ENCODE measurements around the gene PAK5.

GRCh38 chr20:9498322-9498721 is 340.6 kb downstream of the PAK5 start:
- TF ChIP-seq, protein P1, sequence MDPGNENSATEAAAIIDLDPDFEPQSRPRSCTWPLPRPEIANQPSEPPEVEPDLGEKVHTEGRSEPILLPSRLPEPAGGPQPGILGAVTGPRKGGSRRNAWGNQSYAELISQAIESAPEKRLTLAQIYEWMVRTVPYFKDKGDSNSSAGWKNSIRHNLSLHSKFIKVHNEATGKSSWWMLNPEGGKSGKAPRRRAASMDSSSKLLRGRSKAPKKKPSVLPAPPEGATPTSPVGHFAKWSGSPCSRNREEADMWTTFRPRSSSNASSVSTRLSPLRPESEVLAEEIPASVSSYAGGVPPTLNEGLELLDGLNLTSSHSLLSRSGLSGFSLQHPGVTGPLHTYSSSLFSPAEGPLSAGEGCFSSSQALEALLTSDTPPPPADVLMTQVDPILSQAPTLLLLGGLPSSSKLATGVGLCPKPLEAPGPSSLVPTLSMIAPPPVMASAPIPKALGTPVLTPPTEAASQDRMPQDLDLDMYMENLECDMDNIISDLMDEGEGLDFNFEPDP (CRISPR knock-in tag; conservative IDR thresholded peaks at IDR 0.05), result no peak
- TF ChIP-seq MYC (CRISPR knock-in tag; IDR thresholded peaks at IDR 0.05; ENCODE audit: borderline replicate concordance) (no peak), MXI1 (IDR thresholded peaks at IDR 0.05; ENCODE audit: borderline replicate concordance, low read depth, low read length) (no peak), POLR2A (IDR thresholded peaks at IDR 0.05; ENCODE audit: insufficient read depth in 1 of 2, low read depth in 2 of 2, low read length in 2 of 2) (no peak), PAF1 (CRISPR knock-in tag; IDR thresholded peaks at IDR 0.05) (no peak), HNF4G (IDR thresholded peaks at IDR 0.05; ENCODE audit: borderline replicate concordance, low read depth, low read length) (no peak), HNF4G (CRISPR knock-in tag; IDR thresholded peaks at IDR 0.05; ENCODE audit: borderline replicate concordance, low read depth) (no peak), ZNF292 (CRISPR knock-in tag; IDR thresholded peaks at IDR 0.05; ENCODE audit: borderline replicate concordance, low read depth) (no peak), NR2F1 (CRISPR knock-in tag; IDR thresholded peaks at IDR 0.05) (no peak)
- TF ChIP-seq, protein P2, sequence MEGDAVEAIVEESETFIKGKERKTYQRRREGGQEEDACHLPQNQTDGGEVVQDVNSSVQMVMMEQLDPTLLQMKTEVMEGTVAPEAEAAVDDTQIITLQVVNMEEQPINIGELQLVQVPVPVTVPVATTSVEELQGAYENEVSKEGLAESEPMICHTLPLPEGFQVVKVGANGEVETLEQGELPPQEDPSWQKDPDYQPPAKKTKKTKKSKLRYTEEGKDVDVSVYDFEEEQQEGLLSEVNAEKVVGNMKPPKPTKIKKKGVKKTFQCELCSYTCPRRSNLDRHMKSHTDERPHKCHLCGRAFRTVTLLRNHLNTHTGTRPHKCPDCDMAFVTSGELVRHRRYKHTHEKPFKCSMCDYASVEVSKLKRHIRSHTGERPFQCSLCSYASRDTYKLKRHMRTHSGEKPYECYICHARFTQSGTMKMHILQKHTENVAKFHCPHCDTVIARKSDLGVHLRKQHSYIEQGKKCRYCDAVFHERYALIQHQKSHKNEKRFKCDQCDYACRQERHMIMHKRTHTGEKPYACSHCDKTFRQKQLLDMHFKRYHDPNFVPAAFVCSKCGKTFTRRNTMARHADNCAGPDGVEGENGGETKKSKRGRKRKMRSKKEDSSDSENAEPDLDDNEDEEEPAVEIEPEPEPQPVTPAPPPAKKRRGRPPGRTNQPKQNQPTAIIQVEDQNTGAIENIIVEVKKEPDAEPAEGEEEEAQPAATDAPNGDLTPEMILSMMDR (CRISPR knock-in tag; IDR thresholded peaks at IDR 0.05), result no peak
- TF ChIP-seq, protein P3, sequence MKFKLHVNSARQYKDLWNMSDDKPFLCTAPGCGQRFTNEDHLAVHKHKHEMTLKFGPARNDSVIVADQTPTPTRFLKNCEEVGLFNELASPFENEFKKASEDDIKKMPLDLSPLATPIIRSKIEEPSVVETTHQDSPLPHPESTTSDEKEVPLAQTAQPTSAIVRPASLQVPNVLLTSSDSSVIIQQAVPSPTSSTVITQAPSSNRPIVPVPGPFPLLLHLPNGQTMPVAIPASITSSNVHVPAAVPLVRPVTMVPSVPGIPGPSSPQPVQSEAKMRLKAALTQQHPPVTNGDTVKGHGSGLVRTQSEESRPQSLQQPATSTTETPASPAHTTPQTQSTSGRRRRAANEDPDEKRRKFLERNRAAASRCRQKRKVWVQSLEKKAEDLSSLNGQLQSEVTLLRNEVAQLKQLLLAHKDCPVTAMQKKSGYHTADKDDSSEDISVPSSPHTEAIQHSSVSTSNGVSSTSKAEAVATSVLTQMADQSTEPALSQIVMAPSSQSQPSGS (CRISPR knock-in tag; IDR thresholded peaks at IDR 0.05), result no peak
